Measurements from ENCODE around the gene COMMD4. TPM values are rescaled to one million over a fixed set of nuclear protein-coding genes. Genes with fewer than 3 reads are reported as not detected.

Gene COMMD4
- total and polyA plus RNA-seq, 2 of the 4 experiments (the other 2 are of a cell fraction), result 91.2 to 133 TPM

GRCh38 chr15:75348562-75349350 is 12.9 kb downstream of the COMMD4 start:
- no TSS peak for BruUV-seq (replicated peaks)
- Histone ChIP-seq H3K14ac (replicated peaks; ENCODE audit: low read depth, low read length) (0 out of 2 replicates have a peak overlapping the region, but pooled peaks have one; percentile 82), H3K23ac (ENCODE audit: low read depth, low read length) (0 out of 2 replicates have a peak overlapping the region, but pooled peaks have one; percentile 1), H3K79me1 (ENCODE audit: low read depth in 1 of 2, low read length in 2 of 2) (no peaks in the 10 kb centered on the region), H3K18ac (ENCODE audit: low read depth, low read length) (no peak overlapping the region), H3K56ac (ENCODE audit: extremely low read depth, insufficient read depth, low read length) (no peak overlapping the region), H2BK15ac (ENCODE audit: low read depth, low read length) (no peak overlapping the region), H4K20me1 (ENCODE audit: insufficient read depth, low read length) (no peaks in the 10 kb centered on the region; the same call in 1 of the 2 replicates), H4K8ac (ENCODE audit: low read depth in 2 of 2, low read length in 2 of 2) (peak overlapping the region; percentile 88; a peak in 3 of 4 replicates), H2BK5ac (ENCODE audit: low read depth, low read length, poor library complexity, severe bottlenecking) (no peak overlapping the region), H3K4me2 (ENCODE audit: low read depth, low read length) (peak overlapping the region; percentile 93), H3K27me3 (ENCODE audit: control insufficient read depth, insufficient read depth, low read length) (peaks cover 2% of the 10 kb centered on the region; the same call in 1 of the 2 replicates), H2AFZ (replicated peaks; ENCODE audit: low read length, poor library complexity) (peak overlapping the region; percentile 96), H3K9ac (ENCODE audit: low read depth, low read length) (peak overlapping the region; percentile 83), H3K27ac (ENCODE audit: insufficient read depth, low read length) (no peak overlapping the region; the same call in 1 of the 2 replicates), H3K9me1 (ENCODE audit: insufficient read depth, low read length) (peaks cover 16% of the 10 kb centered on the region), H2AK5ac (ENCODE audit: low read depth, low read length) (peak overlapping the region; percentile 80), H3K4ac (ENCODE audit: low read depth, low read length) (peak overlapping the region; percentile 76), H3K36me3 (ENCODE audit: control insufficient read depth, insufficient read depth, low read length) (peaks cover 1% of the 10 kb centered on the region; the same call in 1 of the 2 replicates), H2BK120ac (ENCODE audit: low read depth, low read length) (no peak overlapping the region), H3K4me1 (ENCODE audit: control insufficient read depth, insufficient read depth, low read length) (peaks cover 3% of the 10 kb centered on the region; the same call in 1 of the 2 replicates), H3K9me3 (ENCODE audit: control insufficient read depth, insufficient read depth, low read length) (no peaks in the 10 kb centered on the region), H2BK20ac (ENCODE audit: low read depth, low read length) (no peak overlapping the region), H2AK9ac (replicated peaks; ENCODE audit: low read depth, low read length, poor library complexity) (peak overlapping the region; percentile 92), H4K91ac (ENCODE audit: insufficient read depth, low read depth, low read length) (peak overlapping the region; percentile 68), H4K5ac (ENCODE audit: low read depth, low read length) (peak overlapping the region; percentile 65), H3K4me3 (ENCODE audit: insufficient read depth, low read depth, low read length) (peak overlapping the region; percentile 56)
- CTCF ChIA-PET, result no interaction called here
- WGBS, 2 experiments (ENCODE audit: extremely low coverage in 2 of 2, insufficient read length in 1 of 2), result 40% methylated on average over 33 of the region's 46 CpGs; no CpG with 5 or more reads in 1 of the 2 experiments
- intact Hi-C loops (cut with micrococcal nuclease) (no loop called here), dilution Hi-C loops (cut with HindIII; ENCODE audit: low sequenced_read_pairs, unreplicated experiment) (no loop called here), in situ Hi-C loops (cut with MboI; ENCODE audit: low sequenced_read_pairs) (no loop called here)
- DNase-seq, result no peak
- POLR2A ChIA-PET (ENCODE audit: unreplicated experiment), result no interaction called here
- ATAC-seq (ENCODE audit: low read depth), result peak; percentile 13
- TF ChIP-seq POLR2A (IDR thresholded peaks at IDR 0.05; ENCODE audit: low read depth, low read length) (no peak), BHLHE40 (IDR thresholded peaks at IDR 0.05; ENCODE audit: low read depth, low read length) (no peak), MXI1 (IDR thresholded peaks at IDR 0.05; ENCODE audit: borderline replicate concordance, low read depth, low read length) (no peak), RFX5 (IDR thresholded peaks at IDR 0.05; ENCODE audit: low read depth, low read length) (no peak), USF2 (IDR thresholded peaks at IDR 0.05; ENCODE audit: low read depth, low read length) (no peak), FOS (IDR thresholded peaks at IDR 0.05; ENCODE audit: low read depth, low read length) (no peak), CEBPB (IDR thresholded peaks at IDR 0.05; ENCODE audit: low read depth, low read length) (no peak), CTCF (conservative IDR thresholded peaks at IDR 0.05; ENCODE audit: low read depth, low read length) (no peak), MAZ (IDR thresholded peaks at IDR 0.05; ENCODE audit: borderline replicate concordance, low read depth, low read length) (no peak), RAD21 (IDR thresholded peaks at IDR 0.05; ENCODE audit: low read length) (no peak), SMC3 (IDR thresholded peaks at IDR 0.05; ENCODE audit: low read depth, low read length) (no peak), MAFK (IDR thresholded peaks at IDR 0.05; ENCODE audit: low read depth, low read length) (no peak), NFE2L2 (IDR thresholded peaks at IDR 0.05; ENCODE audit: low read depth, low read length) (no peak), RCOR1 (IDR thresholded peaks at IDR 0.05; ENCODE audit: insufficient replicate concordance, low read length) (no peak)

All from IMR-90 (cell line).